Central memory CD8-positive, alpha-beta T cell (primary cell): Measurements from ENCODE around the gene IQSEC3.

Experiments
- ATAC-seq: fragments of 150-1000 bp; cut with Tn5 transposase; replicated peaks from 2 replicates; pipeline ENCODE4 v1.10.0; 2022; ENCODE audit warnings: mild to moderate bottlenecking, moderate FRiP score, moderate number of reproducible peaks; ENCODE audit not compliant: poor library complexity, severe bottlenecking; ENCODE audit errors: extremely low read depth
- DNase-seq, 2 donors: peaks; one replicate each; pipeline ENCODE4 v3.0.0; 2021; ENCODE audit warnings: low spot score in 2 of 2
- H3K27ac Mint-ChIP-seq: one replicate; pipeline ENCODE4 v1.8.0; 2022; ENCODE audit warnings: low read depth, mild to moderate bottlenecking, moderate library complexity, mixed read lengths
- H3K27me3 Mint-ChIP-seq: one replicate; pipeline ENCODE4 v1.8.0; 2022; ENCODE audit warnings: mixed read lengths
- H3K36me3 Mint-ChIP-seq: one replicate; pipeline ENCODE4 v1.8.0; 2022; ENCODE audit warnings: mild to moderate bottlenecking, moderate library complexity, mixed read lengths; ENCODE audit not compliant: insufficient read depth
- H3K4me1 Mint-ChIP-seq: one replicate; pipeline ENCODE4 v1.8.0; 2022; ENCODE audit warnings: mixed read lengths
- H3K4me3 Mint-ChIP-seq: one replicate; pipeline ENCODE4 v1.8.0; 2022; ENCODE audit warnings: mild to moderate bottlenecking, moderate library complexity, mixed read lengths
- H3K9me3 Mint-ChIP-seq: one replicate; pipeline ENCODE4 v1.8.0; 2022; ENCODE audit warnings: mixed read lengths

The IQSEC3 gene

DNA sequence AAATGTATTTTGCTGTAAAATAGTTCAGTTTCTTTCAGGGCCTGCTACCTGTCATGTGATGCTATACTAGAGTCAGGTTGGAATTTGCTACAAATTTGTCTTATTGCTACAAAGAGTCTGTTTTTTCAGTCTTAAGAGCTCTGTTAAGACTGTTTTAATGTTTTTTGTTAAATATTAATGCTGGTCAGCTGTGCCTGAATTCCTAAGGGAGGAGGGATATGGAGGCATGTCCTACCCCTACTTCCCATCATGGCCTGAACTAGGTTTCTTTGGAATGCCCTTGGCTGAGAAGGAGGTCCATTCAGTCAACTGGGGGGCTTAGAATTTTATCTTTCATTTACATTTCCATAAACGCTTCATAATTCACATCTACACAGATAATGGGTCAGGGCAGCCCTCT, 30.0 kb downstream of the IQSEC3 start:
- Mint-ChIP-seq H3K36me3 (peaks cover 2% of the 10 kb centered on the region), H3K27me3 (peaks cover 76% of the 10 kb centered on the region), H3K4me1 (peaks cover 6% of the 10 kb centered on the region), H3K9me3 (no peaks in the 10 kb centered on the region), H3K4me3 (no peak overlapping the region), H3K27ac (no peak overlapping the region)
- DNase-seq (no peak), ATAC-seq (no peak)

DNA sequence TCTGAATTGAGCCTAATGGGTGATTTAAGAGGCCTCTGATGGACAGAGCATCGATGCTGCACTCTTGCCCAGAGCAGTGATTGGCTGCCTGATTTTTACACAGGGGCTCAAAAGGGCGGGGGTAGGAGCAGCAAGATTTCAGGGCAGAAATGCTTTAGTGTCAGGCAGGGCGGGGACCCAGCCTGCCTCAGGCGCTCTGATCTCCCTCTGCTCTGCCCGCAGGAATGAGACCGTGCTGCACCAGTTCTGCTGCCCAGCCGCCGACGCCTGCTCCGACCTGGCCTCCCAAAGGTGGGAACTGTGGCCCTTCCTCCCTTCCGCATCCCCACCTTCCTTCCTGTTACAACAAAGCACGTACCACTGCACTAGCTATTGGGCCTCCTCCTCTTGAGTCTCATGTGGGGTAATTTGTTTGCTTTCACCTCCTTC, 32.4 kb downstream of the IQSEC3 start:
- no peak for DNase-seq
- H3K4me3 Mint-ChIP-seq, result no peak overlapping the region
- ATAC-seq, result no peak
- H3K9me3 Mint-ChIP-seq, result no peaks in the 10 kb centered on the region
- H3K27ac Mint-ChIP-seq, result no peak overlapping the region
- no peaks in the 10 kb centered on the region for H3K36me3 Mint-ChIP-seq
- peaks cover 6% of the 10 kb centered on the region for H3K4me1 Mint-ChIP-seq
- peaks cover 79% of the 10 kb centered on the region for H3K27me3 Mint-ChIP-seq

DNA sequence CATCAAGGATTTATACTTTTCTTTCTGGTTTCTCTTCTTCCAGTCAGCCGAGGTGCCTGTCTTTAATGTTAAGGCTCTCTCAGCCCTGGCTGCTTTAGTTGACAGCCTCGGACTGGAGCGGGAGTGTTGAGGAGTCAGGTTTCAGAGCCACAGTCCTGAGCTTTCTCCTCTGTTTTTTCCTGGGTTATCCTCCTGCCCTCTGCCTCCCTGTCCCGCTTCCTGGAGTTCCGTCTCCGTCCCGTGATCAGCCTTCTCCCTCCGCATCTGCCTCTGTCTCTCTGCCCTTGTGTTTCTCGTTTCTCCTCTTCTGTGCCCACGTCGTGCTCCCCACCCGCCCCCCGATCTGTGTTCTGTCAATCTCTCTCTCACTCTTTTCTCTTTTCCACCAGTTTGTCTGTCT, 33.0 kb downstream of the IQSEC3 start:
- no peak overlapping the region for H3K27ac Mint-ChIP-seq
- ATAC-seq (no peak), DNase-seq (no peak)
- no peak overlapping the region for H3K4me3 Mint-ChIP-seq
- no peaks in the 10 kb centered on the region for H3K36me3 Mint-ChIP-seq
- peaks cover 73% of the 10 kb centered on the region for H3K27me3 Mint-ChIP-seq
- no peaks in the 10 kb centered on the region for H3K9me3 Mint-ChIP-seq
- H3K4me1 Mint-ChIP-seq, result peaks cover 6% of the 10 kb centered on the region

DNA sequence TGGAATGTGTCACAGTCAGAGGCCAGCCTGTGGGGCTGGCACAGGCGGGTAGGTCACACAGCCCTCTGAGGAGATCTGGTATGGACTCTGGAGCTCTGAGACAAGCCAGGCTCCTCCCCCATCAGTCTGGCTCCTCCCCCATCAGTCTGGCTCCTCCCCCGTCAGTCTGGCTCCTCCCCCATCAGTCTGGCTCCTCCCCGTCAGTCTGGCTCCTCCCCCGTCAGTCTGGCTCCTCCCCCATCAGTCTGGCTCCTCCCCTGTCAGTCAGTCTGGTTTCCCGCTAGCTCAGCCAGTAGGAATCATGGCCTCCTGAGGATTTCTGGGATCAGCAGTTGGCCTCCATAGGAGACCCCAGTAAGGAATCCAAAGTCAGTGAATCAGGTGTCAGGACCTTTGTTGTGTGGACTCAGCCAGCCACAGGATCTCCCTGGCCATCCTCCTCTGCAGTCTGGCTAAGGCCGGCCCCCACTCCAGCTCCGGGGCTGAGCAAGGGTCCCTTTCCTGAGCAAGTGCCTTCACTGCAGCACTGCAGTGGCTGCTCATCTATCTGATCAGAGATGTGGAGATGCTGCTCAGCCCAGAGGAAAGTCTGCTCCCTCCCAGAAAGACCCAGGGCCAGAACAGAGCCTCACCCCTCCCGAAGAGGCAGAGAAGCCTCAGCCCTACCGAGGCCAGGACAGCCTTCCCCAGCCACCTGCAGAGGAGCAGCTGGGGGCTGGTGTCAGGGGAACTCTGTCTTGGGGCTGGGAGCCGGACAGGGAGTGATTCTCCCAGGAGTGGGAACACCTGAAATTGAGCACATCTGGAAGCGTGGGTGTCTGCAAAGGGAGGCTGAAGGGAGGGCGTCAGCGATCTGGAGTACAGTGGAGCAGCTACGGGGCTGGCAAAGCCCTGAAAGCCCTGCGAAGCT, 35.7 kb downstream of the IQSEC3 start:
- ATAC-seq (no peak), DNase-seq (no peak)
- Mint-ChIP-seq H3K4me3 (no peak overlapping the region), H3K36me3 (no peaks in the 10 kb centered on the region), H3K27me3 (peaks cover 49% of the 10 kb centered on the region), H3K4me1 (peaks cover 6% of the 10 kb centered on the region), H3K27ac (no peak overlapping the region), H3K9me3 (no peaks in the 10 kb centered on the region)

DNA sequence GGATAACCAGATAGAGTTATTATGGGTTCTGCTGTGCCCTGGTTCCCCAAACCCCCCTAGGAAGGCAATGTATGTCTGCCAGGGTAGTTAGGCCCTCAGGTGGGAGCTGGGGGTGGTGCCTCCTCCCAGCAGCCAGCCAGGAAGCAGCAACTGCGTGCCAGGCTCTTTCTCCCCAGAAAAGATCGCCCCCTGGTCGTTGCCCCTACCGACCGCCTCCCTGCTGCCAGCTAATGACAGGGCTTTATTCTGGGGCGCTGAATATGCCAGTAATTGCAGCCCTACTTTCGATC, 36.3 kb downstream of the IQSEC3 start:
- no peak for DNase-seq
- Mint-ChIP-seq H3K27me3 (peaks cover 43% of the 10 kb centered on the region), H3K9me3 (no peaks in the 10 kb centered on the region), H3K27ac (no peak overlapping the region), H3K4me3 (no peak overlapping the region), H3K36me3 (no peaks in the 10 kb centered on the region), H3K4me1 (peaks cover 6% of the 10 kb centered on the region)
- ATAC-seq, result no peak

DNA sequence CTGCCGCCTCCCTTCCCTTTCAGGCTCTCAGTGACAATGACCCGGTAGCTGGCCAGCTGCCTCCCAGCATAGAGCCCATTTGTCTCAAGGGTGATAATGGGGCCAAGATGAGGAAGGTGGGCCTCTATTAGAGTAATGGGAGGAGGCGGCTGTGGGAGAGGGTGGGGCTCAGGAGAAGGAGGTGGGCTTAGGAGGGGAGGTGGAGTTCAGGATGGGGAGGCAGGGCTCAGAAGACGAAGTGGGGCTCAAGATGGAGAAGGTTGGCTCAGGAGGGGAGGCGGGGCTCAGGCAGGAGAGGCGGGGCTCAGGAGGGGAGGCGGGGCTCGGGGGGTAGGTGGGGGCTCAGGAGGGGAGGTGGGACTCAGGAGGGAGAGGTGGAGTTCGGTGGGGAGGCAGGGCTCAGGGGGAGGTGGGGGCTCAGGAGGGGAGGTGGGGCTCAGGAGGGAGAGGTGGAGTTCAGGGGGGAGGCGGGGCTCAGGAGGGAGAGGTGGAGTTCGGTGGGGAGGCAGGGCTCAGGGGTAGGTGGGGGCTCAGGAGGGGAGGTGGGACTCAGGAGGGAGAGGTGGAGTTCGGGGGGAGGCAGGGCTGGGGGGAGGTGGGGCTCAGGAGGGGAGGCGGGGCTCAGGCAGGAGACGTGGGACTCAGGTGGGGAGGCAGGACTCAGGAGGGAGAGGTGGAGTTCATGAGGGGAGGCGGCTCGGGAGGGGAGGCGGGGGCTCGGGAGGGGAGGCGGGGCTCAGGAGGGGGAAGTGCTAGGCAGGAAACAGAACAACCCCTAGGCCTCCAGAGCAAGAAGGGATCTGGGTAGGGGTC, 36.8 kb downstream of the IQSEC3 start:
- no peak overlapping the region for H3K27ac Mint-ChIP-seq

DNA sequence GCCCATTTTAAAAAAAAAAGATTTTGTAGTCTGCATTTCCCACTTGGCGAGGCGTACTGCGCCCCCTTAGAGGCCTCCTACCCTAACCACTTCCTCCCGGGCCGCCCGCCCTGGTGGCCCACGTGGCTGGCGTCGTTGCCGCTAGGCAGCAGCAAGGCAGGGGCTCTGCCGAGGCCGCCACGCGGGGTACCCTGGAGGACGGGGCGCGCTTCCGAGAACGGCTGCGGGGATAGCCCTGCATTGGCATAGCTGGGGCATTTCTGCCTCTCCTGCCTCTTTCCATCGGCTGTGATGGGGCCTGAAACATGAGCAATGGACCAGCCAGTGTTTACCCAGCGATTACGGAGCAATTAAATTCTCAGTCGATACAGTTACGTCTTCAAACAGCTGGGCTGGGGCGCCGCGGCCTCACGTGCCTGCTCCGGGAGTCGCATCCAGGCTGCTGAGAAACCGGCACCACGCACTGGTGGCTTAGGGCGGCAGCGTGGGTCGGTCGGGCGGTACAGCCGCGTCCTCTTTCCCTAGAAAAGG, 38.0 kb downstream of the IQSEC3 start:
- peak; percentile 36 for ATAC-seq
- H3K4me1 Mint-ChIP-seq, result peaks cover 2% of the 10 kb centered on the region
- no peak overlapping the region for H3K4me3 Mint-ChIP-seq
- H3K27me3 Mint-ChIP-seq, result peaks cover 33% of the 10 kb centered on the region
- no peak for DNase-seq
- H3K9me3 Mint-ChIP-seq, result no peaks in the 10 kb centered on the region
- H3K36me3 Mint-ChIP-seq, result no peaks in the 10 kb centered on the region
- no peak overlapping the region for H3K27ac Mint-ChIP-seq

More for the DNA sequence above, 36.8 kb downstream of the IQSEC3 start:
- Mint-ChIP-seq H3K4me1 (peaks cover 6% of the 10 kb centered on the region), H3K9me3 (no peaks in the 10 kb centered on the region), H3K36me3 (no peaks in the 10 kb centered on the region), H3K27me3 (peaks cover 37% of the 10 kb centered on the region), H3K4me3 (no peak overlapping the region)
- DNase-seq (no peak), ATAC-seq (no peak)

DNA sequence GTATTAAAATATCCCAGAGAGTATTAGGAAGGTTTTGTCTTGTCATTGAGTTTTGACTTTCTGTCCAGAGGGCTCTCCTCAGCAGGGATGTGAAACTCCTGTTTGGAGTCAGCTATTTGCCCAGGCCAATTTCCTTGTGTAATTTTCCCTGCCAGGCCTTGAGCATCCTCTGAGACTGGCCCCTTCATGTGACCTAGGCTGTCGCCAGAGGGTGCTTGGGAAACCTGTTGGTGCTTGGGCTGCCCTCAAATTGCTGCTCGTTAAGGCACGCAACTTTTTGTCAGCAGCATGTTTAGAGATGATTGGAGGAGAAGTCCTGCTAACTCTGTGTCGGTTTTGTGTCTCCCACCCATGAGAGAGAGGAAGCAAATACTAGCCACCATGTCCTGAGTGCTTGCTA, 39.1 kb downstream of the IQSEC3 start:
- ATAC-seq (no peak), DNase-seq (no peak)
- H3K9me3 Mint-ChIP-seq, result no peaks in the 10 kb centered on the region
- no peak overlapping the region for H3K27ac Mint-ChIP-seq
- H3K36me3 Mint-ChIP-seq, result no peaks in the 10 kb centered on the region
- no peak overlapping the region for H3K4me3 Mint-ChIP-seq
- no peaks in the 10 kb centered on the region for H3K4me1 Mint-ChIP-seq
- H3K27me3 Mint-ChIP-seq, result peaks cover 33% of the 10 kb centered on the region

DNA sequence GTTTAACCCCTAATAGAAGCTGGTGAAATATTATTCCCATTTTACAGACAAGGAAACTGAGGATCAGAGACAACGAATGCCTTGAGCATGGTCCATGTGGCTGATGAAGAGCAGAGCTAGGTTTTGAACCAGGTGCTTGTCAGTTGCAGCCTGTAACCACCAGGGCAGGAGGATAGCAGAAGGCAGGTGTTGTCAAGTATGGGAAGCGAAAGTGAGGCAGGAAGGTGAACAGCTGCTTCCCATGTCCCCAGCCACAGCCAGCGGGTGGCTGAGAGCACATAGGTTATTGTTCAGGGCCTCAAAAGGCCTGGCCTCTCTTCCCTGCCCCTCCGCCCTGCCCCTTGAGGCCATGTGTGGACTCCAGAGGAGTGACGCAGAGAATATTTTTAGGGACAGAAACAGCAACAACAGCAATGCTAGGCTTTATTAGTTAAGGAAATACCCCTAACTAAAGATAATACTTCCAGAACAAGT, 39.6 kb downstream of the IQSEC3 start:
- ATAC-seq, result no peak
- no peaks in the 10 kb centered on the region for H3K36me3 Mint-ChIP-seq
- DNase-seq, result no peak
- H3K27ac Mint-ChIP-seq, result no peak overlapping the region
- H3K27me3 Mint-ChIP-seq, result peaks cover 33% of the 10 kb centered on the region
- no peaks in the 10 kb centered on the region for H3K4me1 Mint-ChIP-seq
- no peaks in the 10 kb centered on the region for H3K9me3 Mint-ChIP-seq
- no peak overlapping the region for H3K4me3 Mint-ChIP-seq

DNA sequence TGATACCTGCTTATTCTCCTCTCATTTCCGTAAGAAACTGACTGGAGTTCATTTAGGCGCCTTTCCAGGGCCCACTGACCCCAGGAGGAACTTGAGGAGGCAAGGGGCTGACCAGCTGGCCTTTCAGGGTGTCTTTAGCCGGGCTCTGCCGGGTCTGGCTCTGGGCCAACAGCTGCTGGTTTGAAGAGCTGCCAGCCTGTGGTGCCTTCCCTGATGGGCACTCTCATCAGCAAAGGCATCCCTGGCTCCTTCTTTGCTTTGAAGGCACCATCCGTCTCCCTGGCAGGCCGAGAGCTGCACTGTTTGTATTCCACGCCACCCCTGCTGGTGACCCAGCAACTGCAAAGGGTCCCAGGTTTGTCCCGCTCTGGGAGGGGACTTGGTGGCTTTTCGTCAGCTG, 42.0 kb downstream of the IQSEC3 start:
- H3K9me3 Mint-ChIP-seq, result no peaks in the 10 kb centered on the region
- no peaks in the 10 kb centered on the region for H3K4me1 Mint-ChIP-seq
- H3K27me3 Mint-ChIP-seq, result peaks cover 42% of the 10 kb centered on the region
- ATAC-seq (no peak), DNase-seq (no peak)
- H3K4me3 Mint-ChIP-seq, result no peak overlapping the region
- H3K36me3 Mint-ChIP-seq, result no peaks in the 10 kb centered on the region
- H3K27ac Mint-ChIP-seq, result no peak overlapping the region

DNA sequence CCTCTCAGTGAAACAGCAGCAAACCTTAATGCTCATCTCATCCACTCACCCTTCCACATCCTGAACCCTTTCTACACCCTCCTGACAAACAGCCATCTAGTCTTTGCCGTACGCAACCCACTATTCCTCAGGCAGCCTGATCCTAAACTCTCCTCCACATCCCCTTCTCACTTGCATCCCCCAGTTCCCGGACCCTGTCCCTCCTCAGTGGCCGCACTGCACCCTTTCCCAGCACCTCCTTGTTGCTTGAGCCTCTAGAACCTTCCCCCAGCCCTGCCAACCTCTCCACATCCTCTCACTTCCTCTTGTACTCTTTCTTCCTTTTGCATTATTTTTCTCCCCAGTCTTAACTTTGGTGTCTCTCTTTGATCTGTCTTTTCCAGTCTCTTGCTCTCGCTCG, 42.9 kb downstream of the IQSEC3 start:
- ATAC-seq (no peak), DNase-seq (no peak)
- Mint-ChIP-seq H3K36me3 (no peaks in the 10 kb centered on the region), H3K9me3 (no peaks in the 10 kb centered on the region), H3K4me3 (no peak overlapping the region), H3K4me1 (no peaks in the 10 kb centered on the region), H3K27me3 (peaks cover 48% of the 10 kb centered on the region), H3K27ac (no peak overlapping the region)

DNA sequence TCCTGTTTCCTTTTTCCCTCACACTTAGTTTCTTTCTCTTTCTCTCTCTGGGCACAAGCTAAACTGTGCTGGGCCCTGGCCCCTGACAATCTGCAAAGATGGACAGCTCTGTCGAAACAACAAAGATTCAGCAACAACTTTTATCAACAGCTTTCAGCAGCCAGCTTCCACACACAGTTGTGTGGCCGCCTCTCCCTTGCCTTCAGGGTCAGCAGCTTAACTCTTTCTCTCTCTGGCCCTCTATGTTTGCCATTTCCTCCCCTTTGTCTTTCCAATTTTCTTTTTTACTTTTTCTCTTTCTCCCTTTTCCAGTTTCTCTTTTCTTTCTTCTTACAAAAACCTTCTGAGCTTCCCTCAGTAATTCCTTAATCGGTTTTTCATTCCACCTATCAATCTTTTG, 43.3 kb downstream of the IQSEC3 start:
- Mint-ChIP-seq H3K4me3 (no peak overlapping the region), H3K36me3 (no peaks in the 10 kb centered on the region), H3K27ac (no peak overlapping the region), H3K27me3 (peaks cover 53% of the 10 kb centered on the region), H3K4me1 (no peaks in the 10 kb centered on the region), H3K9me3 (no peaks in the 10 kb centered on the region)
- ATAC-seq (no peak), DNase-seq (no peak)
